GM18505 (cell line): Measurements from ENCODE around the gene GRK3.
"Not testable (repeated sequence)": the region's sequence is repeated elsewhere in the genome, so short reads cannot be mapped to it uniquely, and the experiment has no call there.

ENCODE experiments used
- ATAC-seq: cut with Tn5 transposase; IDR thresholded peaks from one replicate; pipeline ENCODE4 v1.9.1; 2021; ENCODE audit not compliant: unreplicated experiment
- POLR2A ChIP-seq: IDR thresholded peaks from 4 replicates; pipeline ENCODE4 v1.6.1; 2011; ENCODE audit warnings: borderline replicate concordance; ENCODE audit not compliant: insufficient read depth, insufficient read length; ENCODE audit errors: extremely low read depth

Gene GRK3

DNA sequence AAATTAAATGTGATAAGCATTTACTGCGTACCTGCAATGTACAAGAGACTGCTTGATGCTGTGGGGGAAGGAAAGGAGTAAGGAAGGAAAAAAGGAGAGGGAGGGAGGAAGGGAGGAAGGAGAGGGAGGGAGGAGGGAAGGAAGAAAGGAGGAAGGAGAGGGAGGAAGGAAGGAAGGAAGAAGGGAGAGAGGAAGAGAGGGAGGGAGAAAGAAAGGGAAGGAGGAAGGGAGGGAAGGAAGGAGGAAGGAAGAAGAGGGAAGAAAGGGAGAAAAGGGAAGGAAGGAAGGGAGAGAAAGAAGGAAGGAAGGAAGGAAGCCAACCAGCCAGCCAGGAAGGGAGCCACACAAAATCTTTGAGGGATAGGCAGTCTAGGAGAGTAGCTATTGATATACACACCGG lies 133.5 kb downstream of the GRK3 start:
- TF ChIP-seq POLR2A, result no peak
- no peak for ATAC-seq

DNA sequence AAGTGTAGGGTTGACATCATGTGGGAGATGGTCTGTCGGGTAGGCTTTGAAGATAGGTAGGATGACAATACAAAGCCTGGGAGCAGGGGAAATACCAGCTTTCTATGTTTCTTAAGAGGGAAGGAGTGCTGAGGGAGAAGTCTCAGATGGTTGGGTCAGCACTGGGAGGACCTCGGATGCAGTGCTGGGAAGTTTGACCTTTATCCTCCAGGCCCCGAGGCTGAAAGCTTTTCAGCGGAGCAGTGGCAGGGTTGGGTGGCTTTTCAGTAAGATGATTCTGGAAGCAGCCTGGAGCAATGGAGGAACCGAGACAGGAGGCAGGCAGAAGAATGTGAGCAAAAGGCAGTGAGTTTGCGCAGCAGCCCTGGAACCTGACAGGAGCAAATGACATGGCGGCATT lies 134.0 kb downstream of the GRK3 start:
- no peak for ATAC-seq
- TF ChIP-seq POLR2A, result no peak

DNA sequence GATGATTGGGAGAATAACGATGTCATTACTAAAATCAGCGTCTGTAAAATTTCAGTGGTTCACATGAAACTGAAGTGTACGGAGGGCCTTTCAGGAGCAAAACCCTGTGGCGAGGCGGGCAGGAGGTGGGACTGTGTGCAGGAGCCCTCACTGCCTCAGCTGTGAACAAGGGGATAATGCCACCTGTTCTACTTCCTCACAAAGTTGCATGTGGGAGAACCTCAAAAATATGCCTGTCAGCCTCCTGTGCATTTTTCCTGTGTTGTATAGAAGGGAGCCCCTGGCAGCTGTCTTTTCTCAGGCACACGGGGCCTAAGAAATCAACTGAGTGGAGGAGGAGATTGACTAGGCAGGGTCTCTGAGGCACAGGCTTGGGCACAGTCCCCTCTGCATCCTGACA lies 134.5 kb downstream of the GRK3 start:
- no peak for ATAC-seq
- no peak for TF ChIP-seq POLR2A

DNA sequence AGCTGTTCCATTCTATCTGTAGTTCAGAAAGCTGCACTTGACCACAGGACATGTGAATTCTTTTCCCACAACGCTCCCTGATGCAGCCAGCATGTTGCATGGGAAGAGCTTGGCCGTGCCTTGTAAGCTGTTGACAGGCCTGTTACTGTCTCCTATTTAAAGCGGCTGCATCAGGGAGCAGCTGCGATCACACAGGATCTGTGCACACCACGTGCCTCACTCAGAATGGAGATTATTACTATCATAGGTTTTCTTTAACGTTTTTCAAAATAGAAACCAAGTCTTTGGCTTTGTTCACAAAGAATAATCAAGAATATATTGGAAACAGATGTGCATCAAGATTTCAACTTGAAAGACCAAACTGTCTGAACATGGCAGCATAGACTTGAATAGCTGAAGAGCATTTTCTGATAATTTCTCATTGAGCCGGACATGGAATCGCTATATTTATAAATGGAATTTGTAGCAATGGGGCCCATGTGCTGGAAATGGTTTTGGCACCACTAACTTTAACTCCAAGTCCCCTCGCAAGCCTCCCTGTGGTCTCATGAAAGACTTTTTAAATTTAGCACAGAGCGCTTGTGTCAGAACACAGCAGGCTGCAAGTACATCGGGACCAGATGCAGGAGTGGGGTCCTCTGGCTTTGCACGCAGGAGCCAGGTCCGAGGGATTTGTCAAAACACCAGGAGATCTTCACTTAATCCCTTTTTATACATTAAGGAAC lies 136.7 kb downstream of the GRK3 start:
- TF ChIP-seq POLR2A, result no peak
- ATAC-seq, result no peak

DNA sequence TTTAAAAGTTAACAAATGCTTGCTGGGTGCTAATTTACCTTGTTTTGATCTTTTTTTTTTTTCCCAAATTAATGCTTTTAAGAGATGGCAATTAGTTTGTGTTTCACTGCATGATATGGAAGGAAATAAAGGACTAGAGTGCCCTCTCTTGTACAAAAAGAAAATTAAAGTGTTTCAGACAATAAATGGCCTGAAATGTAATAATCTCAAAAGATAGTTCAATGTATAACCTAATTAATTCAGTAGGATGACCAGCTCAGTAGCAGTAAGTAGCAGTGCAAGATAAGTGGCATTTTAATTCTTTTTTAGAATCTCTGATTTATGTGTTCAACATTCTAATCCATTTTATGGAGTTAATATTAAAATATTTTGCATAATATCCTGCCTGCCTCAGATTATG lies 137.6 kb downstream of the GRK3 start:
- ATAC-seq, result no peak
- TF ChIP-seq POLR2A, result no peak

DNA sequence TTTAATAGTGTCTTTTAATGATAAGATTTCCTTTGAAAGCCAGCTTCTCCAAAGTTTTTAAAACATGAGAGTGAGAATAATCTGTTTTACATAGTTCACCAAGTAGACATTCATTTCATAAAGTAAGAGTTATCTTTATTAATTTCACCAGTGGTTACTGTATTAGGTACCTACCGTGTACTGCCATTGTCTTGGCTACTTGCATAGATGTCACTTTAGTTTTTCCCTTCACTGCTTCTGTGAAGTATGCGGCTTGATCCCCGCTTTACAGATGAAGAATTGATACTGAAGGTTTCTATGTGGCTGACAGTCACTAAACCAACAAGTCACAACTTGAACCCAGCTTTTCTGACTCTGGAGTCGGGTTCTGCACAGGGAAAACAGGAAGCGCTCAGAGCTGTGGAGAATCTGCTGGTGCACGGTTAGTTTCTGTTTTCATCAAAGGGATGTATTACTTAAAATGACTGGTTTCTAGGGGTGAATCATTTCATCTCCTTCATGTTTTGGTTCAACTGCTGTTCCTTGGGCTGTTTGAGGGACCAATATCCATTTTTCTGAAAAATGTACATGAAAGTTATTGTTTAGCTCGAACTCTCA lies 138.2 kb downstream of the GRK3 start:
- no peak for ATAC-seq
- TF ChIP-seq POLR2A, result no peak

DNA sequence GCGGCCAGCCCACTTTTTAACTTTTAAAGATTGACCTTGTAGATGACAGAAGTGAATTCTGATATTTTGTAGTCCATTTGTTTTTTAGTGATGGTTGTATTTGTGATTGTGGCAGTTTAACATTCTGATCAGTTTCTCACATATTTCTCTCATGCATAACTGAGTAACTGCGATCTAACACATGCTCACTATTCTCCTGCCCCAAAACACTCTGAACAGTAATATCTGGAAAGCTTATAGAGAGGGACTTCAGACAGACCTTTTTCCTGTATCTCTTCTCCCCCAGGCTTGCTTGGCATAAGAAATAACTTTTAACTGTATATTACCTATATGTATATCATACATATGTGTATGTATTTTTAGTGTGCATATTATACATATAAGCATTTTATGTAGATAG lies 140.2 kb downstream of the GRK3 start:
- ATAC-seq, result no peak
- no peak for TF ChIP-seq POLR2A

DNA sequence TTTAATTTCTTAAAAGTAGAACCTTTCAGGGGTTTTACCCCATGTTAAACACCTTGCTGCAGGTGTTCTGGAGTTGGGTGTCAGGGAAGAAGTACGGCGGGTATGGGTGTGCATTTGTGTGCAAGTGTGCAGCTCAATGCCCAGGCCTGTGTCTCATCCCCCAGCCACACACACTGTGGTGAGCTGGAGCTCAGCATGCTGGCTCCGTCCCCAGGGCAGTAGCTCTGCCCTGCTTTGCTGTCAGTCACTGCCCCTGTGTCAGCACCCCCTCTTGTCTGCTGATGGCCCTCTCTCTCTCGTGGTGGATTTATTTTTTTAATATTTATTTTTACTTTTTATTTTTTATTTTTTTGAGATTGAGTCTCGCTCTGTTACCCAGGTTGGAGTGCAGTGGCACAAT lies 141.7 kb downstream of the GRK3 start:
- ATAC-seq, result no peak
- TF ChIP-seq POLR2A, result no peak

DNA sequence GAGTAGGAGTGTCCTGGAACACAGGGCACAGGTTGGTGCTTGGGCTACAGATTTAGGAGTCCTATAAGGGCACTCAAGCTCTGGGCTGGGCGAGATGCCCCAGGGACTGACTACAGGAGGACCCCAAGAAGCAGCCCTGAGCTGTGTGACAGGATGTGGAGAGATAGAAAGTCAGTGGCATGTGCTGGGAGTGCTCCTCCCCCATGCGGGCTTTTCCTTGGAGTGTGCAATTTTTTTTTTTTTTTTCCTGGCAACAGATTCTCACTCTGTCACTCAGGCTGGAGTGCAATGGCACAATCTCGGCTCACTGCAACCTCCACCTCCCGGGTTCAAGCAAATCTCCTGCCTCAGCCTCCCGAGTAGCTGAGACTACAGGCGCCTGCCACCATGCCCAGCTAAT lies 144.0 kb downstream of the GRK3 start:
- not testable (repeated sequence) for ATAC-seq

DNA sequence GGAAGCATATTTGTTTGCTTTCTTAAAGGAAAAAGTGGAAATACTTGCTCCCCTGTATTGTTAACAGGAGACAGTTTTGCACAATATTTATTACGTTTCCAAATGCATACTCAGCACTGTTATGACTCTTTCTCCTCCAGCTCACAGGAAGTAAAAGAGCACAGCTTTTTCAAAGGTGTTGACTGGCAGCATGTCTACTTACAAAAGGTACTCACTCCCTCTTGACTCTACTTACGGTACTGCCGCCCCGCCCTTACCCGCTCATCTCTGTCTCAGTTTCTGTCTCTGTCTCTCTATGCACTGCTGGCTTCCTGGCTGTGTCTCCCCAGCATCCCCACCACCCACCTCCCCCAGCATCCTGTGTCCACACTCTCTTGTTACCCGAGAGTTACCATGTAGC lies 145.3 kb downstream of the GRK3 start:
- no peak for ATAC-seq

DNA sequence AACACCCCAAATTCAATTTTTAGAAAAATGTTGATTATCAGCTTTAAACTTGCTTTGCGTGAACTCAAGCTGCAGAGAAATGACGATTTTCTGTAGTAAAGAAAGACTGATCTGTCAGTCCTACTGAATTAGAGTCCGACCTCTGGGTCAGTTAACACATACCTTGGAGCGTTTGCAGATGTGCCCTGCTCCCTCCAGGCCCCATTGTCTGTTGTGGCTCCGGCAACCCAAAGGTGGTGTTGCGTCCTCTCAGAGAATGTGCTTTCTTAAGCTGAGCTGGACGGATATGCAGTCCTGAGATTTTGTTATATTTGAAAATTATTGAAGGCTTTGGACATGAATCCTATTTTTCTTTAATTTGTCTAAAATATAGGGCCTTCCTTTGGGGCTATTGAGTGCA lies 146.0 kb downstream of the GRK3 start:
- no peak for TF ChIP-seq POLR2A
- ATAC-seq, result no peak

More for the DNA sequence above, 145.3 kb downstream of the GRK3 start:
- TF ChIP-seq POLR2A, result no peak

DNA sequence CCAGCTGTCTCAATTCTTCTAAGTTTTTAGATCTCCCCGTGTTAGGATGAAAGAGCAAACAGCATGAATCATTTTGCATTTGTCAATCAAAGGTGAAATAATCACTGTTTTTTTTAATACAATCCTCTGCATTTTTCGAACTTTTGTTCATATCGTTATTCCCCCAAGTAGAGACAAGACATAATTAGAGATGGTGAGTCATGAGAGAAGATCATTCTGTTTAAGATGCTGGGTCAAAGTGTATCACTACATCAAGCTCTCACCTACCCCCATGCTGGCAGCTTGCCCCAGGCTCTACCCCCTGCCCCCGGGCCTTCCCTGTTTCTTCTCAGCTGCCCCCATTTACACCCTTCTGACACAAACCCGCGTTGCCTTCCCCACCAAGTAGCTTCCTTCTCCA lies 147.0 kb downstream of the GRK3 start:
- TF ChIP-seq POLR2A, result no peak
- no peak for ATAC-seq

DNA sequence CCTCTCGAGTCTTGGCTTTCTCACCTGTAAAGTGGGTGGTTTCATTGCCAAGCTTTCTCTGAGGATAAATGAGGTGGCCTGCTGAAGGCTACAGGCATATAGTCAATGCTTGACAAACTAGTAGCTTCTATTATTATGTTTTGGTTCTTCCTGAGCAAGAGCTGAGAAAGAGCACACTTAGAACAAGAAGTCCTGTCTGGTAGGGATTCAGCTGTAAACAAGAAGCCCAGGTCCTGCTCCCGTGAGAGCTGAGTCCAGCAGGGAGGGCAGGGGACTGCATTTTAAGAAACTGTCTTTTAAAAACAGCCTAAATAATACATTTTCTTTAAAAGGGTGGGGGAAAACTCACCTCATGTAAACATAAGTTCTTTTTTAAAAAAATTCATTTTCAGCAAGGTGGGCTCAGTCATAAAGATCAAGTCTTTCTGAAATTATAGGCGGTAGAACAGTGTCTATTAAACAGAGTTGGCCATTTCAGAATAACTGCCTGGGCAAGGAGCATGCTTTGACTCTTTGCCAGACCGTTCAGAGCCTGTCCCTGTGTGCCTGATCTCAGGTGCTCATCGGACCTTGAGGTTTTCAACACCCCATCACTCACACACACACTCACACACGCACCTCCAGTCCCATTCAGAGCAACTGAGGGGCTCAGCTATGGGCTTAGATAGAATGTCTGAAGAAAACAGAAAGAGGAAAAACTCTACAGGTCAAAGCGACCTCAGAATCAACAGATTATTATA lies 148.4 kb downstream of the GRK3 start:
- TF ChIP-seq POLR2A, result no peak
- ATAC-seq, result no peak

DNA sequence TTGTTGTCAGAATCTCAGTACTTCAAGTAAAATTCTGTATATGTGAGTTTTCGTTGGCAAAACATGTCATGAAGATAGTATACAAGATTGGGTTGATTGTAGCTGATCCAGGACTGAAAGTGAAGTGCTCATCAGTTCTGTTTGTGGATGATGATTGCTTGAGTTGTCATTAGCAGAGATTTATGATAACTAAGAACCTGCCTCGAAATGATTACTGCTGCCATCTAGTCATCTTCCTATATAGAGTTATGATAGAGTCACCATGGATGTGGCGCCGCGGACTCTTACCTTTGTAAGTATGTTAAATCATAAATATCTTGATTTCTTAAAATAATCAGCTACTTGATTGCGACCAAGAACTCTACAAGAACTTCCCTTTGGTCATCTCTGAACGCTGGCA lies 149.6 kb downstream of the GRK3 start:
- TF ChIP-seq POLR2A, result no peak
- ATAC-seq, result no peak
